ENCODE data around the gene CCDC13. TPM values are rescaled to one million over a fixed set of nuclear protein-coding genes. Genes with fewer than 3 reads are reported as not detected.

Gene CCDC13
- total RNA-seq, 1 donor from 2014 or later, result 0.45 TPM

GRCh38 chr3:42736081-42736480 is 37.0 kb downstream of the CCDC13 start:
- intact Hi-C loops (cut with micrococcal nuclease), result no loop called here

DNA sequence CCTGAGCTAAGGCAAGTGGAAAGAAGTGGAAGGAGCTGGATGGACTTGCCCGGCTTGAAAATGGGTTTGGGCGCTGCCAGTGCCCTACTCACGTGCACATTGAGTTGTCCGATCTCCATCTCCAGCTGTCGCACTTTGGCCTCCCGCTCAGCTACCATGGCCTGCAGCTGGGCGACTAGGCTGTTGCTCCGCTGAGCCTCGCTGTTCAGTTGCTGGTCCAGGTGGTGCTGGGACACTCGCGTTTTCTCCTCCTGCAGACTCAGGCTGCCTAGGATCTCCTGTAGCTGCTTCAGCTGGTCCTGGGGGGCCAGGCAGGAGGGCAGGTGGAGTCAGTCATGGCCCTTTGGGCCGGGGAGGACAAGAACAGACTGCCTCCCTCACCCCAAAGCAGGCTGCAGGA is 37.4 kb downstream of the CCDC13 start:
- intact Hi-C loops (cut with micrococcal nuclease), result no loop called here

- intact Hi-C loops (cut with micrococcal nuclease), result no loop called here
These were observed 38.0 kb downstream of the CCDC13 start for GRCh38 chr3:42735019-42735418.

GRCh38 chr3:42734263-42734860 is 38.7 kb downstream of the CCDC13 start:
- intact Hi-C loops (cut with micrococcal nuclease), result no loop called here

DNA sequence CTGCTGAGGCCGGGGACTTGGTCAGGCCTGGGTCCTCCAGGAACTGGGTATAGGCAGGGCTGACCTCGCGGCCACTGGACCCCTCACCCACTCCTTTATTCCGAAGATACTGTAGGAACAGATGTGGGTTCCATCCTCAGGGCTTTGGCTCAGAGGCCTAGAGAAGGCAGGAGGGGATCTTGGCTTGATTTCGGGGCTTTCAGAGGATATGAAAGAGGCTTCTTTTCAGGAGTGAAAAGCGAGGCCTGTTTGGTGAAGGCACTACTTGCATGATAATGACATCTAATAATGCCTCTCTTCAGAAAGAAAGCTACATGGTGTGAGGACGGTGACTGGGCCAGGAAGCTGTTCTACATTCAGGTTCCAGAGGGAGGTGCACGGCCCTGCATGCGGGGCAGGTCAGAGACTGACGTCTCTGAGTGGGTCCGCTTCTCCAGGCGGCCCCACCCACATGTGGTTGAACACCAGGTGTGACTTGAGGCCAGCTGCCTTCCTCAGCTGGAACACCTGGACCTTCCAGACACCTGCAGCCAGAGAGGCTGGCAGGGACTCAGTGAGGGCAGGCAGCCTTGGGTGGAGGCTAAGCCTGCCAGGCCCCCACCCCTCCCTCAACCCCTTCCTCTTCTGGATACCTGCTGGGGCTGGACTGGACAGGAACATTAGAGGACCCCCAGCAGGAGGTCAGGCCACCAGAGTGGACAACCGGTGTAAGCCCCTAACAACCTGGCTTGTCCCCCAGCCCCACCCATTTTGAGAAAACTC is 39.4 kb downstream of the CCDC13 start:
- intact Hi-C loops (cut with micrococcal nuclease), result no loop called here

DNA sequence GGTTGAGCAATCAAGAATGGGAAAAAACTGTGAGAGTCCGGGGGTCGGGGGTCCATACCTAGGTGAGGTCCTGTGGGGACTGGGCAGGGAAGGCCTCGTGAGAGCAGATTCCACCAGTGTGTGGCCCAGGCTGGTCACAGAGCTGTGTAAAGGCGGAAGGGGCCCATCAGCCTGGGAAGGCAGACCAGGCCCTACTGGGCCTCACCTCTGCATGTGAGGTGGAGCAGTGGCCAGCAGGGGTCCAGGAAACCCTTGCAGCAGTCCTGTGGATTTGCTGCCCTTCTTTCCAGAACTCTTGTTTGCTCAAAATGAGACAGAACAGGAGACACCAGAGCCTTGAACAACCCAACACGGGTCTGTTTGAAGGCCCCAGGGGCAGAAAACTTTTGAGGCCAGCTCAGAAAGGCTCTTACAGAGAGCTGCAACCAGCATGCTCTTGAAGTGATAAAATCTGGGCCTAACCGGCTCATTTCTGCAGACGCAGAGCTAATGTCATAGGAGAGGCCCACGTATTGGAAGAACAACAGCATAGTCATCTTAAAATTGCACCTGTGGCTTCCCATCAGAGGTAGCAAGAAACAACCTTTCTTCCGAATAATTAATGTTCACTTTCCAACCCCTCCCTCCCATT is 40.1 kb downstream of the CCDC13 start:
- intact Hi-C loops (cut with micrococcal nuclease), result no loop called here

DNA sequence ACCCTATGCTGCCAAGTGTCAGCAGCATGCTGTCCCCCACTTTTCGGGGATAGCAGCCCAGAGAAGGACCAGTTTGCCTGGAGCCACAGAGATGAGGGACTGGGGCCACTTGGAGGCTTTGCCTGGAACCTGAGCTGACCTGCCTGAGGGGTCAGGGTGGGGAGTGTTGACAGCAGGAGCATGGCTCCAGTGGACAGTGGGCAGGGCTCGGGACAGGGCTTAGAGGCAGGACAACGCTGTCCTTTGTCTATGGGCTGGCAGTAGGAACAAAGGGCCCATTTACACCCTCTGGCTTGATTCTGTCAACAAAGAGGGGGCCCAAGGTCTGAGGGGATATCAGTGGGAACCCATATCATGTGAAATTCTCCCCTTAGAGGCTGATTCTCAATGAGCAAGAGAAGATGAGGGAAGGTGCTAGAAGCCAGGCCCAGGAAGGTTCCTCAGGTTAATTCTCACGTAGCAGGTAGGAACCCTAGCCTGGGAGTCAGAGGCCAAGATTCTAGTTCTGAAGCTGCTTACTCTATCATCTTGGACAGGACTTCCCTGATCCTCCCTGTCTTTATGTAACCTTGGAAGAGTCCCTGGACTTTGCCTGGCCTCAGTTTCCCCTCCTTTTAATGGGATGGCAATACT is 40.7 kb downstream of the CCDC13 start:
- intact Hi-C loops (cut with micrococcal nuclease), result no loop called here

DNA sequence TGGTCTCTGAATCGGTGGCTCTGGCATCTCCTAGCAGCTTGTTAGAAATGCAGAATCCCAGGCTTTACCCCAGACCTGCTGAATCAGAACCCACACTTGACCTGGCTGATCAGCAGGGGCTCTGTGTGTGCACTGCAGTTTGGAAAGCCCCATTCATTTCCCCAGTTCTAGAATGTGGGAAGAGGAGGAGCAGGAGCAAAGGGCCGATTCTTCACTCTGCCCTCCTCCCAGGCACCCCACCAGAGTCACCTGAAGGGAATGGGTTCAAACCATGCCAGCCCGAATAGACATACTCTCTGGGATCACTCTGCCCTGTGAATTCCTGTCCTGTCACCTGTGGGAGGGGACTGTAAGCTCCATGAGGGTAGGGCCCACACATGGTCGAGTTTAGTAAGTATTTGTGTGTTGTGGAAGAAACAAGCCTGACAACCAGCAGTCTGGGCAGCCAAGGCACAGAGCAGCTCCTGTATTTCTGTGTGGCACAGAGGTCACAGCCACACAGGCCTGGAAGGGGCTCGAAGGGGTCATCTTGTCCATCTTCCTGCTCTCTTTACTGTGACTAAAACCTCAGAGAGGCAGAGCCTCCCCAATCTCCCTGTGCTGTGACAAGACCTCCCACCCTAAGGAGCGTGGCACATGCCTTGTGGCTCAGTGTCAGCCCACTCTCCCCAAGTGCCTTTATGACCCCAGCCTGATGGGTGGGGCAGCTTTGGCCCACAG is 41.4 kb downstream of the CCDC13 start:
- intact Hi-C loops (cut with micrococcal nuclease), result no loop called here

- intact Hi-C loops (cut with micrococcal nuclease), result no loop called here
These were observed 42.2 kb downstream of the CCDC13 start for GRCh38 chr3:42730706-42731420.

DNA sequence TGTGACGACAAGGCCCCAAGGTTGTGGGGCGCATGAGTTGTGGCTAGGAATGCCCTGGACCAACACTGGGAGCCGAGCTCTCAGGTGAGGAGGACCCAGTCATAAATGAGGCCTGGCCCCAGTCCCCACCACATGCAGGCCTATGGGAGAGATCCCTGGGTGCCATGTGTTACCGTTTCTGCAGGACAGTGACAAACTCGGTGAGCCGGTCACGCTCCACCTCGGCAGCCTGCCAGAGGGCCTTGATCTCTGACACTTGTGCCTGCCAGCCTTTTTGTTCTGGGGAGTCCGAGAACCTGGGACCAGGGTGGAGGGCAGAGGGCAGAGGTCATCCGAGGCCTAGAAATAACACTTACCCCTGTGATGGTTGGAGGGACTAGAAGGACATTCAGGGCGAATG is 42.8 kb downstream of the CCDC13 start:
- intact Hi-C loops (cut with micrococcal nuclease), result no loop called here

- intact Hi-C loops (cut with micrococcal nuclease), result no loop called here
These were observed 43.5 kb downstream of the CCDC13 start for GRCh38 chr3:42729404-42730145.

DNA sequence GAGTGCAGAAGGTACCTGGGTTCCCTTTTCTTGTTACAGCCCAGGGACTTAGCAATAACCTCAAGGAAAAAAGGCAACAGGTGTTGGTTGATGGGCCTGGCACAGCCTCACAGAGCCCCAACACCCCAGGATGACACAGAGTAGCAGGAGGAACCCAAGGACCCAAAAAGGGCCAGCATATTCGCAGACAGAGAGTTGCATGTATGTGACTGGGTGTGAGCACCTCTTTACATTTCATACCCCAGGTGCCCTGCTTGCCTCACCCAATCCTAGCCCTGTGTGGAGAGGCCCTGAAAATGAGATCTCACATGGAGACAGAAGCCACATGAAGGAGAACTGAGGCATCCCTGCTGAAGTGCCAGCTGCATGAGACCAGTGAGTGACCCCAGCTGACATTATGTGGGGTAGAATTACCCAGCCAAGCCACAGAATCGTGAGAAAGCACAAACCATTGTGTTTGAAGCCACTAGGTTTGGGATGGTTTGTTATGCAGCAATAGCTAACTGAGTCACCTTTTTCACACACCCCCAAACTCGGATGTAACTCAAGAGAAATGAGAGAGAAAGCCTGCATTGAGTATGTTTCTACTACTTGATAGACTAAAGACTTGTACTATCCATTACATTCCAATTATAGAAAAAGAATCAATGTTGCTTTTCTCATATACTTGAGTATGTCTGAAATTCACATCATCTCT is 44.2 kb downstream of the CCDC13 start:
- intact Hi-C loops (cut with micrococcal nuclease), result no loop called here

DNA sequence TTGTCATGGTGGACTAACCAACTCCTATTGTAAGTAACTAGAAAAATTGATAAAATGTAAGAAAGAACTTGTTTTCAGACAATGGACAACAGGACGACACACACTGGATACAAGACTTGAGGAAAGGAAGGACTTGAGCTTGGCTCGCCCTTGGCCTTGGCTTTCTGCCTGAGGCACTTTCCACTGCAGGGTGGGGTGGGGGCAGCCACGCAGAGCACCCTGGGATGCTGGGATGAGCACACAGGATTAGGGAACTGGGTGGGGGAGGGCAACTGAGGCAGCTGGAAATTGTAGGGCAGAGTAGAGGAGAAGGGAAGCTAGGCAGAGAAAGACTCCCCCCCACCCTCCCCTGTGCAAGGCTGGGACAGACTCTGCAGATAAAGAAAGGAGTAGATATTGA is 45.0 kb downstream of the CCDC13 start:
- intact Hi-C loops (cut with micrococcal nuclease), result no loop called here

DNA sequence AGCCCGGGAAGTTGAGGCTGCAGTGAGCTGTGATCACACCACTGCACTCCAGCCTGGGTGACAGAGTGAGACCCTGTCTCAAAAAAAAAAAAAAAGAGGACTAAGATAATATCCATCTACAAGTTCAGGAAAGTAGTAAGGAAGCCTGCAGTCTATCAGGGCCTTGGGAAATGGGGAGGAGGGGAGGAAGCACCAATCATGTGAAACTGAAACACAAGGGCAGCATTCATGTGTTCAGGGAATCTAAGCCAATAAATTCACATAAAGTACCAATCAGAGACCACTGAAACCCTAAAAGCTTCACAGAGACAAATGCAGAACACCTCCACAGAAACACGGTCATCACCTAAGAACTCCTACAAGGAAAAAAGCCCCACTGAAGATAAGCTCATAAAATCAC is 47.6 kb downstream of the CCDC13 start:
- intact Hi-C loops (cut with micrococcal nuclease), result no loop called here

GRCh38 chr3:42723219-42723618 is 49.8 kb downstream of the CCDC13 start:
- intact Hi-C loops (cut with micrococcal nuclease), result no loop called here

Measured in T-helper 2 cell treated with Interferon-gamma antibody and Interleukin-4, amounts not matched to agents 100 ng/mL and 5 ng/mL, for 36 hours (primary cell).